OCI-LY7 (cell line): Measurements from ENCODE around the gene TMEM256. TPM values are rescaled to one million over a fixed set of nuclear protein-coding genes. Genes with fewer than 3 reads are reported as not detected.

Source experiments
- BruUV-seq: library from RNA; stranded (reverse); fragments of 400-500 nt; replicated peaks from 2 replicates; lab custom pipeline; 2021; lab: Mats Ljungman, UMichigan
- CTCF ChIA-PET: fragments of 300-600 bp; sonication (Branson Sonifier 250); formaldehyde crosslinking; loops from one replicate; lab custom pipeline; 2022; ENCODE audit warnings: antibody characterized with exemption; ENCODE audit not compliant: unreplicated experiment; lab: Charles Lee
- POLR2A ChIA-PET: fragments of 300-600 bp; sonication (Branson Sonifier 250); formaldehyde crosslinking; loops from one replicate; lab custom pipeline; 2022; ENCODE audit warnings: antibody characterized with exemption; lab: Charles Lee
- DNase-seq: peaks from one replicate; pipeline ENCODE4 v3.0.0-alpha.2; 2015; ENCODE audit warnings: low spot score
- H2AFZ ChIP-seq: fragments of 200-600 bp; sonication (generic), shearing (Covaris generic); 2 replicates; pipeline ENCODE4 v1.6.1; 2014; ENCODE audit warnings: mild to moderate bottlenecking, antibody characterized with exemption, low read length, moderate library complexity
- H3K27ac ChIP-seq: fragments of 200-600 bp; sonication (generic); 2 replicates; pipeline ENCODE4 v1.5.1; 2014; ENCODE audit warnings: mixed run types, low read depth, mild to moderate bottlenecking, moderate library complexity, low read length, inconsistent platforms; ENCODE audit not compliant: poor library complexity, severe bottlenecking
- H3K36me3 ChIP-seq: fragments of 200-600 bp; sonication (generic); 2 replicates; pipeline ENCODE4 v1.6.1; 2014; ENCODE audit warnings: mild to moderate bottlenecking, antibody characterized with exemption, low read length, moderate library complexity, mixed read lengths; ENCODE audit not compliant: insufficient read depth
- H3K4me1 ChIP-seq: fragments of 200-600 bp; sonication (generic); 2 replicates; pipeline ENCODE4 v1.5.1; 2014; ENCODE audit warnings: mild to moderate bottlenecking, low read length; ENCODE audit not compliant: insufficient read depth, poor library complexity, severe bottlenecking
- H3K4me2 ChIP-seq: fragments of 200-600 bp; sonication (generic); 2 replicates; pipeline ENCODE4 v1.6.1; 2014; ENCODE audit warnings: mild to moderate bottlenecking, low read length
- H3K4me3 ChIP-seq: fragments of 200-600 bp; sonication (generic); 2 replicates; pipeline ENCODE4 v1.5.1; 2014; ENCODE audit warnings: mild to moderate bottlenecking, low read depth, low read length; ENCODE audit not compliant: poor library complexity, severe bottlenecking
- H3K79me2 ChIP-seq: fragments of 200-600 bp; sonication (generic); 2 replicates; pipeline ENCODE4 v1.6.1; 2016; ENCODE audit warnings: low read depth, mild to moderate bottlenecking, low read length, moderate library complexity, mixed read lengths; ENCODE audit not compliant: insufficient read depth
- H3K9me2 ChIP-seq: fragments of 200-600 bp; sonication (generic); 2 replicates; pipeline ENCODE4 v1.6.1; 2016; ENCODE audit warnings: mild to moderate bottlenecking, low read length, mixed read lengths; ENCODE audit not compliant: insufficient read depth
- H3K9me3 ChIP-seq: fragments of 200-600 bp; sonication (generic); 2 replicates; pipeline ENCODE4 v1.6.1; 2014; ENCODE audit warnings: mild to moderate bottlenecking, mixed run types, low read length, mixed read lengths
- H4K20me1 ChIP-seq: fragments of 200-600 bp; sonication (generic); 2 replicates; pipeline ENCODE4 v1.6.1; 2014; ENCODE audit warnings: mild to moderate bottlenecking, antibody characterized with exemption, low read length, moderate library complexity, mixed read lengths; ENCODE audit not compliant: insufficient read depth
- CTCF ChIP-seq: fragments of 200-600 bp; sonication (generic); conservative IDR thresholded peaks from 2 replicates; pipeline ENCODE4 v1.5.1; 2014; ENCODE audit warnings: mild to moderate bottlenecking, antibody characterized with exemption, low read length, moderate library complexity, mixed read lengths
- EZH2phosphoT487 ChIP-seq: fragments of 200-600 bp; sonication (generic); IDR thresholded peaks from 2 replicates; pipeline ENCODE4 v1.6.1; 2018; ENCODE audit warnings: low read depth, borderline replicate concordance, mild to moderate bottlenecking, mixed run types, antibody characterized with exemption, low read length, moderate library complexity, mixed read lengths
- intact Hi-C: fragments of 100-400 bp; cut with micrococcal nuclease; formaldehyde crosslinking; loops from one replicate; pipeline ENCODE4 v1.10.0; 2022; ENCODE audit not compliant: unreplicated experiment
- total RNA-seq, 2 experiments: library from RNA; depleted of rRNA in 1 of 2; stranded (reverse); fragments of >200 nt in 1 of 2; shearing (Covaris generic) in 1 of 2; gene quantifications; 2 replicates each; pipeline ENCODE4 v1.2.3, GENCODE V29; 2014 to 2022

The TMEM256 gene
- total RNA-seq, 2 experiments from 2014 or later: 96.6 to 165 TPM

- intact Hi-C loops: no loop called here
- Histone ChIP-seq H3K4me2 (no peak overlapping the region), H3K9me2 (no peaks in the 10 kb centered on the region), H3K4me1 (peaks cover 2% of the 10 kb centered on the region), H2AFZ (no peak overlapping the region), H3K27ac (no peak overlapping the region), H3K4me3 (no peak overlapping the region), H3K9me3 (no peaks in the 10 kb centered on the region), H4K20me1 (no peaks in the 10 kb centered on the region), H3K79me2 (peaks cover 2% of the 10 kb centered on the region; the same call in 1 of the 2 replicates), H3K36me3 (no peaks in the 10 kb centered on the region)
- no TSS peak for BruUV-seq
- ChIA-PET CTCF (interaction anchor here (0.6 kb wide), 1 partner anchor 774 kb away, joined by 3 read pairs; no protein-coding TSS in a partner anchor), POLR2A (interaction anchor here (1.3 kb wide), 1 partner anchor 11 kb away, joined by 3 read pairs; the partner anchor contains the start of gene SPEM1)
- no peak for DNase-seq
- TF ChIP-seq CTCF (no peak), EZH2phosphoT487 (no peak)
These were observed 27.3 kb upstream of the TMEM256 start for GRCh38 chr17:7431231-7431630.

- intact Hi-C loops: no loop called here
- CTCF ChIA-PET: no interaction called here
These were observed 25.8 kb upstream of the TMEM256 start for GRCh38 chr17:7429722-7430121.

More at GRCh38 chr17:7429722-7430121, 25.8 kb upstream of the TMEM256 start:
- POLR2A ChIA-PET: no interaction called here
- Histone ChIP-seq H3K36me3 (no peaks in the 10 kb centered on the region), H2AFZ (no peak overlapping the region), H3K4me1 (no peaks in the 10 kb centered on the region), H3K9me3 (no peaks in the 10 kb centered on the region), H3K4me3 (no peak overlapping the region), H3K4me2 (no peak overlapping the region), H3K27ac (no peak overlapping the region), H3K9me2 (no peaks in the 10 kb centered on the region), H4K20me1 (no peaks in the 10 kb centered on the region), H3K79me2 (no peaks in the 10 kb centered on the region)
- BruUV-seq: no TSS peak
- no peak for TF ChIP-seq CTCF
- TF ChIP-seq EZH2phosphoT487: no peak
- no peak for DNase-seq
